ACC112 (cell line): ENCODE measurements around the gene SNX9.

Source experiments
- H2AFZ ChIP-seq: fragments of 200-600 bp; sonication (generic); one replicate; pipeline ENCODE4 v1.6.0; 2017; ENCODE audit warnings: antibody characterized with exemption, low read length; ENCODE audit not compliant: unreplicated experiment
- H3K27ac ChIP-seq: fragments of 200-600 bp; sonication (generic); 2 replicates; pipeline ENCODE4 v1.5.1; 2014; ENCODE audit warnings: low read depth, mild to moderate bottlenecking, antibody characterized with exemption, low read length, moderate library complexity
- H3K27me3 ChIP-seq: fragments of 200-600 bp; sonication (generic); 2 replicates; pipeline ENCODE4 v1.6.1; 2014; ENCODE audit warnings: mild to moderate bottlenecking, antibody characterized with exemption, low read length, moderate library complexity, mixed read lengths; ENCODE audit not compliant: insufficient read depth
- H3K36me3 ChIP-seq: fragments of 200-600 bp; sonication (generic); 2 replicates; pipeline ENCODE4 v1.6.1; 2016; ENCODE audit warnings: mild to moderate bottlenecking, antibody characterized with exemption, low read length, moderate library complexity, mixed read lengths; ENCODE audit not compliant: insufficient read depth
- H3K4me1 ChIP-seq: fragments of 200-600 bp; sonication (generic); one replicate; pipeline ENCODE4 v1.6.1; 2016; ENCODE audit warnings: low read length, mixed read lengths; ENCODE audit not compliant: insufficient read depth, unreplicated experiment, control insufficient read depth
- H3K4me3 ChIP-seq: fragments of 200-600 bp; sonication (generic); 2 replicates; pipeline ENCODE4 v1.5.1; 2014; ENCODE audit warnings: mild to moderate bottlenecking, low read depth, low read length
- H3K79me2 ChIP-seq: fragments of 200-600 bp; sonication (generic); one replicate; pipeline ENCODE4 v1.6.0; 2016; ENCODE audit warnings: low read length; ENCODE audit not compliant: control insufficient read depth, unreplicated experiment, insufficient read depth

SNX9 gene

GRCh38 chr6:157823001-157823527 is at the start of gene SNX9:
Gene SNX9 (plus strand): TSS chr6:157823246. CDS start chr6:157823435, 189 bp downstream.
- no peaks in the 10 kb centered on the region for H3K36me3 ChIP-seq
- H3K79me2 ChIP-seq = peaks cover 38% of the 10 kb centered on the region
- H2AFZ ChIP-seq = peak within 1 kb of the TSS; percentile 81
- H3K4me1 ChIP-seq = peaks cover 21% of the 10 kb centered on the region
- peak within 1 kb of the TSS; percentile 90 for H3K4me3 ChIP-seq
- H3K27me3 ChIP-seq = no peaks in the 10 kb centered on the region
- peak within 1 kb of the TSS; percentile 81 for H3K27ac ChIP-seq

- H3K27ac ChIP-seq = no peak overlapping the region
- H3K4me3 ChIP-seq = no peak overlapping the region
- H3K79me2 ChIP-seq = no peaks in the 10 kb centered on the region
- no peaks in the 10 kb centered on the region for H3K27me3 ChIP-seq
- H2AFZ ChIP-seq = no peak overlapping the region
- H3K36me3 ChIP-seq = no peaks in the 10 kb centered on the region
- H3K4me1 ChIP-seq = peaks cover 16% of the 10 kb centered on the region
These were observed 49.7 kb upstream of the SNX9 start for GRCh38 chr6:157773248-157773773.

GRCh38 chr6:157774153-157775135 is 48.6 kb upstream of the SNX9 start:
- Histone ChIP-seq H3K27me3 (no peaks in the 10 kb centered on the region), H3K4me1 (peaks cover 16% of the 10 kb centered on the region), H3K4me3 (no peak overlapping the region), H3K79me2 (no peaks in the 10 kb centered on the region), H3K36me3 (no peaks in the 10 kb centered on the region), H2AFZ (no peak overlapping the region), H3K27ac (no peak overlapping the region)

- peaks cover 16% of the 10 kb centered on the region for H3K4me1 ChIP-seq
- H3K27ac ChIP-seq = no peak overlapping the region
- no peak overlapping the region for H2AFZ ChIP-seq
- H3K79me2 ChIP-seq = no peaks in the 10 kb centered on the region
- H3K36me3 ChIP-seq = no peaks in the 10 kb centered on the region
- H3K4me3 ChIP-seq = no peak overlapping the region
- H3K27me3 ChIP-seq = no peaks in the 10 kb centered on the region
These were observed 47.7 kb upstream of the SNX9 start for GRCh38 chr6:157775376-157775775.

- Histone ChIP-seq H2AFZ (no peak overlapping the region), H3K27ac (no peak overlapping the region), H3K4me1 (peaks cover 8% of the 10 kb centered on the region), H3K27me3 (no peaks in the 10 kb centered on the region), H3K36me3 (no peaks in the 10 kb centered on the region), H3K4me3 (no peak overlapping the region), H3K79me2 (no peaks in the 10 kb centered on the region)
These were observed 45.7 kb upstream of the SNX9 start for GRCh38 chr6:157777344-157777743.

- Histone ChIP-seq H3K27me3 (no peaks in the 10 kb centered on the region), H3K4me3 (no peak overlapping the region), H3K36me3 (no peaks in the 10 kb centered on the region), H3K4me1 (peaks cover 8% of the 10 kb centered on the region), H2AFZ (no peak overlapping the region), H3K27ac (no peak overlapping the region), H3K79me2 (no peaks in the 10 kb centered on the region)
These were observed 44.3 kb upstream of the SNX9 start for GRCh38 chr6:157778719-157779118.

GRCh38 chr6:157779705-157780604 is 43.1 kb upstream of the SNX9 start:
- H3K27ac ChIP-seq = no peak overlapping the region
- no peaks in the 10 kb centered on the region for H3K27me3 ChIP-seq

GRCh38 chr6:157785636-157786035 is 37.4 kb upstream of the SNX9 start:
- Histone ChIP-seq H3K4me3 (no peak overlapping the region), H2AFZ (no peak overlapping the region), H3K27ac (no peak overlapping the region), H3K27me3 (no peaks in the 10 kb centered on the region), H3K4me1 (peaks cover 3% of the 10 kb centered on the region), H3K36me3 (no peaks in the 10 kb centered on the region), H3K79me2 (no peaks in the 10 kb centered on the region)

More at GRCh38 chr6:157779705-157780604, 43.1 kb upstream of the SNX9 start:
- H2AFZ ChIP-seq = no peak overlapping the region
- H3K4me1 ChIP-seq = peaks cover 8% of the 10 kb centered on the region
- H3K4me3 ChIP-seq = no peak overlapping the region
- no peaks in the 10 kb centered on the region for H3K79me2 ChIP-seq
- H3K36me3 ChIP-seq = no peaks in the 10 kb centered on the region

- H3K36me3 ChIP-seq = no peaks in the 10 kb centered on the region
- H3K4me3 ChIP-seq = no peak overlapping the region
- peaks cover 3% of the 10 kb centered on the region for H3K4me1 ChIP-seq
- no peak overlapping the region for H2AFZ ChIP-seq
- no peaks in the 10 kb centered on the region for H3K79me2 ChIP-seq
- H3K27ac ChIP-seq = no peak overlapping the region
- no peaks in the 10 kb centered on the region for H3K27me3 ChIP-seq
These were observed 36.8 kb upstream of the SNX9 start for GRCh38 chr6:157786221-157786620.

- H3K27ac ChIP-seq = no peak overlapping the region
- peaks cover 3% of the 10 kb centered on the region for H3K4me1 ChIP-seq
- H2AFZ ChIP-seq = no peak overlapping the region
- H3K4me3 ChIP-seq = no peak overlapping the region
- no peaks in the 10 kb centered on the region for H3K36me3 ChIP-seq
- no peaks in the 10 kb centered on the region for H3K79me2 ChIP-seq
- no peaks in the 10 kb centered on the region for H3K27me3 ChIP-seq
These were observed 36.0 kb upstream of the SNX9 start for GRCh38 chr6:157787080-157787479.
